Skin epidermis (tissue), 12 donors: ENCODE results near the gene GM2A.
"Not testable (repeated sequence)": the region's sequence is repeated elsewhere in the genome, so short reads cannot be mapped to it uniquely, and the experiment has no call there.

Experiments used
- H3K27ac ChIP-seq, 21 experiments: fragments of 200-600 bp; sonication (generic) in 11 of 21; one replicate each; pipeline ENCODE4 v1.5.0; 2020; ENCODE audit warnings: mild to moderate bottlenecking in 3 of 21, inconsistent platforms in 2 of 21, moderate library complexity in 2 of 21
- H3K4me3 ChIP-seq, 7 experiments: fragments of 200-600 bp; sonication (generic) in 2 of 7; one replicate each; pipeline ENCODE4 v1.5.0; 2020; ENCODE audit warnings: inconsistent platforms in 2 of 7, mild to moderate bottlenecking in 2 of 7, moderate library complexity in 1 of 7

GM2A gene

GRCh38 chr5:151278845-151279244 lies 25.9 kb downstream of the GM2A start:
- Histone ChIP-seq H3K27ac (no peak overlapping the region), H3K4me3 (no peak overlapping the region)

GRCh38 chr5:151280443-151280842 lies 27.5 kb downstream of the GM2A start:
- H3K27ac ChIP-seq = no peak overlapping the region
- no peak overlapping the region for H3K4me3 ChIP-seq

GRCh38 chr5:151281001-151281639 lies 28.1 kb downstream of the GM2A start:
- Histone ChIP-seq H3K4me3 (no peak overlapping the region), H3K27ac (no peak overlapping the region)

- Histone ChIP-seq H3K27ac (no peak overlapping the region), H3K4me3 (no peak overlapping the region)
These were observed 30.3 kb downstream of the GM2A start for GRCh38 chr5:151283120-151283825.

GRCh38 chr5:151284392-151284967 lies 31.5 kb downstream of the GM2A start:
- no peak overlapping the region for H3K27ac ChIP-seq
- no peak overlapping the region for H3K4me3 ChIP-seq

DNA sequence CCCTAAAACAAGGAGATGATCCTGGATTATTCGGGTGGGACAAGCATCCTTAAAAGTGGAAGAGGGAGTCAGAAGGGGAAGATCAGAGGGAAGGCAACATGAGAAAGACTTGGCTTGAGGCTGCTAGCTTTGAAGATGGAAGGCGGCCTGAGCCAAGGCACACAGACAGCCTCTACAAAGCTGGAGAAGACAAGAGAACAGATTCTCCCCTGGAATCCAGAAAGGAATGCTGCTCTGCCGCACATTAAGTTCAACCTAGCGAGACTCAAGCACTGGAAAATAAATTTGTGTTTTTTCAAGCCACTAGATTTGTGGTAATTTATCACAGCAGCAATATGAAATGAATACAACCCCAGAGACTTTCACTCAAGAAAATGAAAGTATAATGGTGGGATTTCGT lies 32.7 kb downstream of the GM2A start:
- Histone ChIP-seq H3K27ac (no peak overlapping the region), H3K4me3 (no peak overlapping the region)

- Histone ChIP-seq H3K4me3 (no peak overlapping the region), H3K27ac (no peak overlapping the region)
These were observed 33.3 kb downstream of the GM2A start for GRCh38 chr5:151286246-151286645.

DNA sequence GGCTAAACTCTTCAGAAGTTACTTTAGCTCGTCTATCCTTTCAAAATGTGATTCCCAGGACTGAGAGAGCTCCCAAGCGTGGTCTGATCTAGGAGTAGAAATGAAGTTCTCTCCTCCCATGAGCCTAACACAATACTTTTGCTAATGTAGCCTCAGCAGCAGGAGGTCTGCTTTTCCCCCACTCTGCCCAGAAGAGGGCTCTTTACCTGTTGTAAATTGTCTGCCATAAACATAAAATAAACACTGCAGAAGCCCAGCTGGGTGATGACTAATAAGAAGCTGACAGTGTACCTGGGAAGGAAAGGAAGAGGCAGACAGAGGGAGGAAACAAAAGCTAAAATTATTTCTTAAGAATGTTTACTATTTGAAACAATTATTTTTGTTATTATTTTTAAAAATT lies 35.2 kb downstream of the GM2A start:
- H3K4me3 ChIP-seq = no peak overlapping the region
- H3K27ac ChIP-seq = no peak overlapping the region

- no peak overlapping the region for H3K27ac ChIP-seq
- H3K4me3 ChIP-seq = no peak overlapping the region
These were observed 40.6 kb downstream of the GM2A start for GRCh38 chr5:151293624-151294023.

GRCh38 chr5:151295138-151295537 lies 42.2 kb downstream of the GM2A start:
- Histone ChIP-seq H3K4me3 (no peak overlapping the region), H3K27ac (no peak overlapping the region)

GRCh38 chr5:151295791-151296477 lies 42.9 kb downstream of the GM2A start:
- H3K4me3 ChIP-seq = no peak overlapping the region

GRCh38 chr5:151296478-151296830 lies 43.5 kb downstream of the GM2A start:
- Histone ChIP-seq H3K27ac (no peak overlapping the region), H3K4me3 (no peak overlapping the region)

More at GRCh38 chr5:151295791-151296477, 42.9 kb downstream of the GM2A start:
- H3K27ac ChIP-seq = no peak overlapping the region

DNA sequence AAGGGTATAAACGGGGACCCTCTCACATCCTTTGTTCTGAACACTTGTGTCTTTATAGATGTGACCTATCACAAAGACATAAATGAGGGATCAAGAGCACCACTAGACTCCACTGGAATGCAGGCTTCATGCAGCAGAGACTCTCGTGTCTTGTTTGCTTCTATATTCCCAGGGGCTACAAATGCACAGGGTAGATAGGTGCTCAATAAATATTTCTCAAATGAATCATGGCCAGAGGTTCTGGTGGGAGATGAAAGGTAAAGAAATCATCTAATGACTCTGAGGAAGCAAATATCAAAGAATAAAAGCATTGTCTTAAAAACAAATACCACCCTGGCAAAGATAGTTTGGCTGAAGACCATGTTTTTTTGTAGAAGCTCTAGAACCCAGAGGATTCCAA lies 44.0 kb downstream of the GM2A start:
- Histone ChIP-seq H3K4me3 (no peak overlapping the region), H3K27ac (no peak overlapping the region)

- H3K4me3 ChIP-seq = no peak overlapping the region
- no peak overlapping the region for H3K27ac ChIP-seq
These were observed 45.3 kb downstream of the GM2A start for GRCh38 chr5:151298063-151298855.

- H3K4me3 ChIP-seq = no peak within 1 kb of the TSS
- no peak within 1 kb of the TSS for H3K27ac ChIP-seq
These were observed 50.7 kb downstream of the GM2A start, which contains the start of gene SLC36A3 for GRCh38 chr5:151303666-151304065. Gene SLC36A3, minus strand, starts transcription at chr5:151303766. Its CDS starts 412 bp downstream, at chr5:151303354.

DNA sequence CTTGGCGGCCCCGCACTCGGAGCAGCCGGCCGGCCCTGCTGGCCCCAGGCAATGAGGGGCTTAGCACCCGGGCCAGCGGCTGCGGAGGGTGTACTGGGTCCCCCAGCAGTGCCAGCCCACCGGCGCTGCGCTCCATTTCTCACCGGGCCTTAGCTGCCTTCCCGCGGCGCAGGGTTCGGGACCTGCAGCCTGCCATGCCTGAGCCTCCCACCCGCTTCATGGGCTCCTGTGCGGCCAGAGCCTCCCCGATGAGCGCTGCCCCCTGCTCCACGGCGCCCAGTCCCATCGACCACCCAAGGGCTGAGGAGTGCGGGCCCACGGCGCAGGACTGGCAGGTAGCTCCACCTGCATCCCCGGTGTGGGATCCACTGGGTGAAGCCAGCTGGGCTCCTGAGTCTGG lies 56.3 kb downstream of the GM2A start:
- not testable (repeated sequence) for H3K4me3 ChIP-seq, H3K27ac ChIP-seq

DNA sequence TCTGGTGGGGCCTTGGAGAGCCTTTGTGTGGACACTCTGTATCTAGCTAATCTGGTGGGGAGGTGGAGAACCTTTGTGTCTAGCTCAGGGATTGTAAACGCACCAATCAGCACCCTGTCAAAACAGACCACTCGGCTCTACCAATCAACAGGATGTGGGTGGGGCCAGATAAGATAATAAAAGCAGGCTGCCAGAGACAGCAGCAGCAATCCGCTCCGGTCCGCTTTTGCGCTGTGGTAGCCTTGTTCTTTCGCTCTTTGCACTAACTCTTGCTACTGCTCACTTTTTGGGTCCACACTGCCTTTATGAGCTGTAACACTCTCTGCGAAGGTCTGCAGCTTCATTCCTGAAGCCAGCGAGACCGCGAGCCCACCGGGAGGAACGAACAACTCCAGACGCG lies 56.8 kb downstream of the GM2A start:
- H3K4me3 ChIP-seq, H3K27ac ChIP-seq: not testable (repeated sequence)

GRCh38 chr5:151310932-151311331 lies 57.9 kb downstream of the GM2A start:
- Histone ChIP-seq H3K4me3 (no peak overlapping the region), H3K27ac (no peak overlapping the region)

DNA sequence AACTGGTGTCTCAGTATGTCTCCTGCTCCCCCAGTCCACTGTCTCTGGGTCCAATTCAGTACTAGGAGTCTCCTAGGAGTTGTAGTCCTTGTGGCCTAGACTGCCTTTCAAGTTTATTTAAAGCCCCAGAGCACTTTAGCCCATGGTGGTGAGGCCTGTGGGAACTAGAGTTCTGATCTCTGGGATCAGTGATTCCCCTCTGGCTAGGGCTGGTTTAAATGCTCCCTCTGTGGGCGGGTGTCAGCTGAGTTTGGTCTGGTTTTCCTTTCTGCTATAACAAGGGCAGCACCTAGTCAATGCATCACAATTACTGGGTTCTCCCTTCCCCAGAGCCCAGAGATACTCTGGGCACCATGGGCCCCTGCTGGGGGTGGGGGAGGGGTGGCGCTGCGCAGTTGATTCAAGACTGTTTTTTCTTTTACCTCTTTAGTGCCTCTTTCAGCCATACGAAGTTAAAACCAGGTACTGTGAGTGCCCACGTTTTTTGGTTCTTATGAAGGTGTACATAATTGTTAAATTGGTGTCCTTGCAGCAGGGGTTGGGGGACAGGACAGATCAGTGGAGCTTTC lies 59.9 kb downstream of the GM2A start:
- Histone ChIP-seq H3K4me3 (no peak overlapping the region), H3K27ac (no peak overlapping the region)

- no peak overlapping the region for H3K4me3 ChIP-seq
- H3K27ac ChIP-seq = no peak overlapping the region
These were observed 60.4 kb downstream of the GM2A start for GRCh38 chr5:151313357-151313756.
